HG03135 (cell line): ENCODE measurements around the gene CPED1.

Source experiments
- ATAC-seq: cut with Tn5 transposase; IDR thresholded peaks from one replicate; pipeline ENCODE4 v1.9.1; 2021; ENCODE audit warnings: mild to moderate bottlenecking, moderate library complexity; ENCODE audit not compliant: unreplicated experiment

Gene CPED1

DNA sequence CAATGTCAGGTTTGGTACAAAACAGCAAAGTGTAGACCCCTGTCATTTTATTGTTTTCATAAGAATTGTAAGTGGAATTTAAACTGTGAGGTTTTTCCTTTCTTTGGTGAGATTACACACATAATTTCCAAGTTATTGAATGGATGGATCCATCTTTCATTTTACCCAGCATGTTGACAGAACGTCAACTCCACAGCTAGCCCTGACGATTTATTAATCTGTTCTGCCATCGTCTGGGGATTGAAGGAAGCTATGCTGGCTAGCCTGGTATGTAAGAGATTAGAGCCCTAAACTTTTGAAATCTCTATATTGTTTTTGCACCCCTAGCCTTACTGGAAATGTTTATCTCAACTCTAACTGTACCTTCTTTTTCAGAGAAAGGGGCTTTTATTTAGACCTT, 348.9 kb downstream of the CPED1 start:
- ATAC-seq: no peak

DNA sequence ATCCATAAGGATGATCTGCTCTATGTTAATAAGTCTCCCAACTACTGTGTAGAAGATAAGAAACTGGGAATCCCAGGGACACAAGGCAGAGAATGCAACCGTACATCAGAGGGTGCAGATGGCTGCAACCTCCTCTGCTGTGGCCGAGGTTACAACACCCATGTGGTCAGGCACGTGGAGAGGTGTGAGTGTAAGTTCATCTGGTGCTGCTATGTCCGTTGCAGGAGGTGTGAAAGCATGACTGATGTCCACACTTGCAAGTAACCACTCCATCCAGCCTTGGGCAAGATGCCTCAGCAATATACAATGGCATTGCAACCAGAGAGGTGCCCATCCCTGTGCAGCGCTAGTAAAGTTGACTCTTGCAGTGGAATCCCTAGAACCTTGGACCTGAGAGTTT, 350.6 kb downstream of the CPED1 start:
- ATAC-seq: no peak

DNA sequence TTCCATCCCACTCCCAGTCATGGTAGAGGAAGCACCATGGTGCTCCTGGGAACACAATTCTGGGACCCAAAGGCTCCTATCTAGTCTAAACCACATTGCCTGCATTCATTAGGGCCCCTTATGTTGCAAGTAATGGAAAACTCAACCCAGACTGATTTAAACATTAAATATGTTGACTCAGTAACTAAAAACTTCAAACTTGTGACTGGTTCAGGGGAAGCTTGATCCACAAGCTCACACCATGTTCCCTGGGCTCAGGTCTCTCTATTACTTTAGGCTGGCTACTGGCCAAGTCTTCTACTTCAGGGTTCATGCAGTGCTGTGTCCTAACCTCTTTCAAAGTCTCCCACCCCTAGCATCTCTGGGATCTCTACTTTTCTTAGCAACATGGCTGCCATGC, 353.4 kb downstream of the CPED1 start:
- ATAC-seq: no peak

- no peak for ATAC-seq
Measured at GRCh38 chr7:121342631-121343030, 354.1 kb downstream of the CPED1 start.

DNA sequence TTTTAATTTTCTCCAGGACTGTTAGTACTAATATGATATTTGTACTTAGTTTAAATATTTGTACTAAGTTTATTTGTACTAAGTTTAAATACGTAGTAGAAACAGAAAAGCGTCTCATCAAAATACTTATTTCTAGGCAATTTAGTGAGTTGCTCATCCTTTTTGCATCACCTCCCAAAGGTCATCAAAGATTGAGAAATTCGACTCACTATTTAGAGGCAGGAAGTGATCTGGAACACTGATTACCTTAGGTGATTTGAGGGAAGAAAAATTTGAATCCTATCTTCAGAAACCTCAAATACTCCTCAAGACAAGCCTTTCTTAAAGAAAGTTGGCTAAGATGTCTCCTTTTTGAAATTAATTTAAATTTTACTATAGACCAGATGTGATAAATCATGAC, 354.8 kb downstream of the CPED1 start:
- no peak for ATAC-seq

DNA sequence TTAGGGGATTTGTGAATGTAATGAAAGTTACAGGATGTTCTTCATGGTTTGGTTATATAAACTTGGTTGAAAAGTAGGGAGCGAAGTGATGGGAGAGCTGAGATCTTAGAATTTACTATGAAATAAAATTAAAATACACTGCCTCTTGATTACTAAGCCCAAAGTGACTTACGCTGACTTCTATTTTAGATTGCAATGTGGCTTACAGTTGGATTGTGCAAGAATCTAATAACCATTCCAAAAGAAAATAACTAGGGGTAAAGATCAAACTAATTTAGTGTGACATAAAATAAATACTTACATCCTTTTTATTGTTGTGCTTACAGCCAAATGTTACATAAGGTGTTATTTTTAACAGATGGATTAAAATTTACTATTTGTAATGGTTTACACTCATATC, 355.6 kb downstream of the CPED1 start:
- ATAC-seq: no peak

DNA sequence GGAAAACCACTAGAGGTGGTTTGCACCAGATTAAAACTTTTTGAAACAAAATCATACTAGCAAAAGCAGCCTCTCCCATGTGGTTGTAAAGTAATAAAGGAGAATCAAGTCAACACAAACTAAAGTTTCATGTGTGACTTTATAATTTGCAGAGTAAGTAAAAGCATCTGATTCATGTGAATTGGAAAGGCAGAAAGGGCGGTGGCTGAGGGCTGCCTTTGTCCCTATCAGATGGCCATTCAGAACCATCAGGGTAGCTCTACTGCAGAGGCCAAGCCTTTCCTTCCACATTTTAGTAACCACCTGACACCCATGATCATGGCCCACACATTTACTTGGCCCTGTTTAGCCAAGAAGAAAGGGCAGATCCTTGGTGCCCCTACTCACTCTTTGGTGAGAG, 356.0 kb downstream of the CPED1 start:
- ATAC-seq: no peak
